ENCODE results near the gene RIC8B. TPM values are rescaled to one million over a fixed set of nuclear protein-coding genes. Genes with fewer than 3 reads are reported as not detected.
A peak's percentile ranks its signal among the peaks of the same experiment; 100 is the strongest.

The RIC8B gene
- total RNA-seq, 1 donor from 2014 or later, result 16.7 TPM

DNA sequence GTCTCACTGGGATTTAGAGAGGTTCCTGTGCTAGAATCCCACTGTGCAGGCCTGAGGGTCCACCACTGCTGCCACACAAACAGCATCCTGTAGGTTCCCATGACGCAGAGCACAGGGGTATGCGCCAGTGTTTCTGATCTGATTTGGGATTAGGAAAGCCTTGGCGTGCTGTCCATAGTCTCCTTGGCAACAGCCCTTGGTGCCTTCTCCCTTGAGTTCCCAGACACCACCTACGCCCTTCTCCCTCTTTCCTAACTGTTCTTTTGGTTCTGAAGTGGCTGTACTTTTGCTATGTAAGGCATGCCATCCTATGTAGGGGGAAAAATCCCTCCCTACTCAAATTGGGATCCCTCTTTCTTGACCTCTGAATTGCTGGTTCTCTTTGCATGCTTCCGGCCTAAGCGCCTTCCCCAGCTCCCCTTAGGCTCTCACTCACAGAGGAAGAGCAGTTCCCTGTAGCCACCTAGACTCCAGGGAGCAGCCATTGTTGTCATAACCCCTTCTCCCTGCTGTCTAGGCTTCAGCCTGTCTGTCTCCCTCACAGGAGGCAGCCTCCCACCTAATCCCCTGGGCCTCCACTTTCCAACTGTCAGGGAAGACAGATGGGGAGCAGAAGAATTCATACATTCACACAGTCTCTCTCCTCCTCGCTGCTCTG, 14.8 kb upstream of the RIC8B start:
- TF ChIP-seq, protein P1, sequence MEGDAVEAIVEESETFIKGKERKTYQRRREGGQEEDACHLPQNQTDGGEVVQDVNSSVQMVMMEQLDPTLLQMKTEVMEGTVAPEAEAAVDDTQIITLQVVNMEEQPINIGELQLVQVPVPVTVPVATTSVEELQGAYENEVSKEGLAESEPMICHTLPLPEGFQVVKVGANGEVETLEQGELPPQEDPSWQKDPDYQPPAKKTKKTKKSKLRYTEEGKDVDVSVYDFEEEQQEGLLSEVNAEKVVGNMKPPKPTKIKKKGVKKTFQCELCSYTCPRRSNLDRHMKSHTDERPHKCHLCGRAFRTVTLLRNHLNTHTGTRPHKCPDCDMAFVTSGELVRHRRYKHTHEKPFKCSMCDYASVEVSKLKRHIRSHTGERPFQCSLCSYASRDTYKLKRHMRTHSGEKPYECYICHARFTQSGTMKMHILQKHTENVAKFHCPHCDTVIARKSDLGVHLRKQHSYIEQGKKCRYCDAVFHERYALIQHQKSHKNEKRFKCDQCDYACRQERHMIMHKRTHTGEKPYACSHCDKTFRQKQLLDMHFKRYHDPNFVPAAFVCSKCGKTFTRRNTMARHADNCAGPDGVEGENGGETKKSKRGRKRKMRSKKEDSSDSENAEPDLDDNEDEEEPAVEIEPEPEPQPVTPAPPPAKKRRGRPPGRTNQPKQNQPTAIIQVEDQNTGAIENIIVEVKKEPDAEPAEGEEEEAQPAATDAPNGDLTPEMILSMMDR (IDR thresholded peaks at IDR 0.05), result no peak
- no peaks in the 10 kb centered on the region for H3K9me3 ChIP-seq
- H3K4me3 ChIP-seq, result no peak overlapping the region
- ATAC-seq, result peak; percentile 10 to 54
- H3K27ac ChIP-seq, result peak overlapping the region; percentile 77
- no peaks in the 10 kb centered on the region for H3K36me3 ChIP-seq
- no peak for DNase-seq
- no peaks in the 10 kb centered on the region for H3K27me3 ChIP-seq (ENCODE audit: low read depth)
- H3K4me1 ChIP-seq, result peaks cover 22% of the 10 kb centered on the region
- intact Hi-C loops (cut with DNase I), result no loop called here

DNA sequence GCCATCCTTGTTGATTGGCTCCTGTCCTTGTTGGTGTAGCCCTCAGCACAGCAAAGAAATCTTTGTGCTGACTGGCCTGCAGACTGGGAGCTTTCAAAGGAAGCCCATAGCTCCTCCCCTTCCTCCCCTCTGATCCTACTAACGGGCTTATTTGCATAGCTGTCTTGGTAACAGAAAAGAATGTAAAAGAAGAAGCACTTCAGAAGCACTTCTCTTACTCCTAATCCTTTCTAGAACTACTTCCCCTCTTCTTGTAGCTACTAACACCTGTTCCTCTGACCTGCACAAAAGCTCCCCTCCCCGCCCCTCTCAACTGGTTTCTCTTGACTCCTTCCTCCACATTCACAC, 14.3 kb upstream of the RIC8B start:
- ATAC-seq (peak; percentile 90 to 91), DNase-seq (peak; percentile 55)
- peak overlapping the region; percentile 77 for H3K27ac ChIP-seq
- no peaks in the 10 kb centered on the region for H3K27me3 ChIP-seq (ENCODE audit: low read depth)
- TF ChIP-seq, protein P1 (IDR thresholded peaks at IDR 0.05), result no peak
- no peak overlapping the region for H3K4me3 ChIP-seq
- peaks cover 22% of the 10 kb centered on the region for H3K4me1 ChIP-seq
- intact Hi-C loops (cut with DNase I), result no loop called here
- no peaks in the 10 kb centered on the region for H3K36me3 ChIP-seq
- no peaks in the 10 kb centered on the region for H3K9me3 ChIP-seq

DNA sequence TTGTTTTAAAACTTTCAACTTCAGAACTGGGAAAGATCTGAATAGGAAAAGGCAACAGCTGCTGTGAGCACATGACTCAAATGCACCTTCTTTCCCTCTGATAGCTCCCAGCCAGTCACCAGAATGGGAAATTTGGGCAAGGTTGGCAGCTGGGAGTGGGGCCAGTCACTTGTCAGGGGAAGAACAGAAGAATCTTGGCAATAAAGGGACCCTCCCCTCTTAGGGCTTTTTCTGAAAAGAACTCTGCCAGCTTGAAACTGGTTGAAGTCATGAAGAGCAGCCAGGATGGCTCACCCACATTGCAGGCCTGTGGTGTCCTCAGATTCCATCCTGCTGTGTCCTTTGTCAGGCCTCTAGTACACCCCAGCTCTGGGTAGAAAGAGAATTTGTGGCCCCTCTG, 10.3 kb upstream of the RIC8B start:
- H3K27me3 ChIP-seq (ENCODE audit: low read depth), result no peaks in the 10 kb centered on the region
- DNase-seq, result no peak
- TF ChIP-seq, protein P1 (IDR thresholded peaks at IDR 0.05), result no peak
- no peak overlapping the region for H3K4me3 ChIP-seq
- peaks cover 29% of the 10 kb centered on the region for H3K4me1 ChIP-seq
- H3K36me3 ChIP-seq, result no peaks in the 10 kb centered on the region
- no peak for ATAC-seq
- H3K9me3 ChIP-seq, result no peaks in the 10 kb centered on the region
- intact Hi-C loops (cut with DNase I), result no loop called here
- no peak overlapping the region for H3K27ac ChIP-seq

DNA sequence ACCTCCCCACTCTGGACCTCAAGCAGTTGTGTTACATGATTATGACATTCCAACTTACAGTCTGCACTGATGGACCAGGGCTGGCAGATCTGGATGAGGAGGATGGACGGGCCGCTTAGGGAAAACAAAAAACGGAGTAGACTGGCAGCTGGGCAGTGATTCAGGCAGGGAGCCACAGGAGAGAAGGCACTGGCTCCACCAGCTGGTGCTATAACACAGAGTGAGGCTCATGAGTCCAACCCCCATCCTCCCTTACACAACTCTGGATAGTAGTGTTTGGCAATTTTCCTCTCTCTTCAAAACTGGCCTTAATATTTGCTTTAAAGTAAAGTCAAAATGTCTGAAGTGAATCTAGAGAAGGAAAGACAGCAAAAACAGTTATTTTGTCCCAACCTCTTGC, 9.7 kb upstream of the RIC8B start:
- peak; percentile 55 to 64 for ATAC-seq
- TF ChIP-seq, protein P1 (IDR thresholded peaks at IDR 0.05), result no peak
- no peaks in the 10 kb centered on the region for H3K9me3 ChIP-seq
- peaks cover 24% of the 10 kb centered on the region for H3K4me1 ChIP-seq
- no peak for DNase-seq
- H3K27me3 ChIP-seq (ENCODE audit: low read depth), result no peaks in the 10 kb centered on the region
- H3K4me3 ChIP-seq, result no peak overlapping the region
- intact Hi-C loops (cut with DNase I), result no loop called here
- no peak overlapping the region for H3K27ac ChIP-seq
- H3K36me3 ChIP-seq, result no peaks in the 10 kb centered on the region

DNA sequence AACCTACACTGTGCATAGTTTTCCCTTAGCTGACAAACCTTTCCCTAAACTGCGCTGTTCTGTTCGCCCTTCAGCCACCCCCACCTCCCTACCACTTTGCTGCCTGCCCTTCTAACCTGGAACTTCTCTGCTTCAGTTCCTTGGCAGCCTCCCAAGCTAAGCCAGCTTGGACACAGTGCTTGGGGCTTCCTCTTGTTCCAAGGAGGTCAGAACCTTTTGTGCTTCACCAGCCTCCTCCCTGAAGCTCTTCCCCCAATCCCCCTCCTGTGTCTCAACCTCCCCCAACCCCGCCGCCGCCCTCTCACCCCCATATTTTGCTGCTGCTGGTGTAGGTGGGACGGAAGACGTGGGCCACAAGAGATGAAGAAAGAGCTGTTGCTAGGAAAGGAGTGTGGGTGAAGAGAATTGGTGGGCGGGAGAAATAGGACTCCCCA, 8.1 kb upstream of the RIC8B start:
- no peaks in the 10 kb centered on the region for H3K27me3 ChIP-seq (ENCODE audit: low read depth)
- H3K27ac ChIP-seq, result no peak overlapping the region
- ATAC-seq, result peak; percentile 51 to 64
- TF ChIP-seq, protein P1 (IDR thresholded peaks at IDR 0.05), result no peak
- no peaks in the 10 kb centered on the region for H3K36me3 ChIP-seq
- no peaks in the 10 kb centered on the region for H3K9me3 ChIP-seq
- DNase-seq, result peak; percentile 67
- no peak overlapping the region for H3K4me3 ChIP-seq
- peaks cover 15% of the 10 kb centered on the region for H3K4me1 ChIP-seq
- intact Hi-C loops (cut with DNase I), result no loop called here
